ENCODE results near the gene PCF11.

Gene PCF11

DNA sequence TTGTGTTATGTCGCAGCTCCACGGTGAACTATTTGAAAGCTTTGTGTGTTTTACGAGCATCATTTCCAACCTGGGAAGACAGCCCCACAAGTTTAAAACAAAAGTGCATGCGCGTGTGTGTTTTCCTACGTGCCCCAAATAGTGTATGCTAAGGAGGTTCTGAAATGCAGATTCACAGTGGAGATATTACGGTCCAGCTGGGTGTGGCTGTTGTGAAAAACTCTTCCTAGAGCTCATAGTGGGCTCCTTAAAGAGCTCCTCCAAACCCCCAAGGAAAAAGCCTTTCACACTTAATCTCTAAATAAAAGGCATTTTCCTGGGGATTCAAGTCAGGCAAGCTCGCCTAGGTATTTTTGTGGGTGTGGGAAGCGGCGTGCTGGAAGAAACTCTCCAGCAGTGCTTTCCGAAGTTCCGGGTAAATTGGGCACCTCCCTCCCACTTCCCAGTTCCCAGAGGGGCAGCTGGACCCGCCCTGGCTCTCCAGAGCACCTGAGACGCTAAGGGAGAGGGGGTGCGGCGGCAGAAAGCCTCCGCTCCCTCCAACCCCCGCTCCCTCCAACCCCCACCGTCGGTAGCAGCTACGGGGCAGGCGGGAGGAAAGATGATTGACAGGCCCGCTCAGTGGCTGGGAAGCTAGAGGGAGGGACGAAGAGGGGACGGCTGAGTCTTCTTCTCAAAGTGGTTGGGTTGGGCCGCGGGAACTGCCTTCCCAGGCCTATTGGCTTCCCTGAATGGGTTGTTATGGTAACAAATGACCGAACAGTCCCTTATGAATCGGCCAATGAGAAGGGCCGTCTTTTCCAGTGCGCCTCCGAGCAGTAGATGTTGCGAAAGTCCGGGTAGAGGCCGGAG is 561 bp upstream of the PCF11 start:
- DNase-seq: peak; percentile 100

DNA sequence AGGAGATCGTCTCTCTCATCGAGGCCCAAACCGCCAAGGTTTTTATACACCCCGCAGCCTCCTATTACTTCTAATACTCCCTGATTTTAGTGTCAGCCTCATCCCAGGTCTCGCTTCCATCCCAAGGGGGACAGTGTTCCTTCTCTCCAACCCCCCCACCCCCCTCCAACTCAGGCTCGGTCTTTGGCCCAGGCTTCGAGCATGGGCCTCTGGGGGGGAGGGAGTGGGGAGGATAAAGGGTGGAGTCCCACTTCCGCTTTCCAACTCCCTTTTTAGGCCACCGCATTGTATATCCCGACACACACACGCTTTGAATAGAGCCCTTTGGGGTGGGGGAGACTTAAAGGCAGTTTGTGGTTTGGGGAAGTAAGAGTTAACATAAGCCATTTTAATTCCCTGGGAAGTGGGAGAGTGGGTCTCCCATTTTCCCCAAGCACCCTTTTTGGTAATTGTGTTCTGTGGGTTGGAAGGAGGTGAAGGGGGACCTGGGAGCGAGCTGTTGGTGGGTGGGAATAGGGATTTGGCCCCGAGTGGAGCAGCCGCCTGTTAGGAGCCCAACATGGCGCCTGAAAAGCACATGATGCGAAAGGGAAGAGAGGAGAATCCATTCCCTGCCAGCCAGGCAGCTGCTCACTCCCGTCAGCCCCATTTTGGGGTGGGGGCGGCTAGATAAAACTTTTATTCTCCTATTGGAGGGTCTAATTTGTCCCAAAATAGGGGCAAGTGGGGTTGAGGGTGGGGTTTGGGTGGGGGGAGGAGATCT is 844 bp downstream of the PCF11 start:
- peak; percentile 66 for DNase-seq

DNA sequence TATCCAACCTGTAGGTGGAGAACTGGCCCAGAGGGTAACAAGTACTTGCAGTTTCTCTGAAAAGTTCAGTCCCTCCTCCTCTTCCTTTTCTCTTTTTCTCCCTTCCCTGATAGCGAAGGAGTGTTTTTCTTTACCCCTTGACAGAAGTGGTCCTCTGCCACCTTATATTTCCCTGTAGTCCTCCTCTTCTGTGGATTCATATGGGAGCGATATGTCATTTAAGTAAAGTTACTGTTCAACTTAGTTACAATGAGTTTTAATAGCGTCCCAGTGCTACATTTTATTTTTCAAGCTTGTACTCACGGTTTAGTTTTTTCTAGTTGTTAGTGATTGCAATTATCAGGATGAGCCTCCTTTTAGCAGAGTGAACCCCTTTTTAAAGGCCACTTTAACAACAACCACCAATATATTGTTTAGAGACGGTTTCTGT is 1.4 kb downstream of the PCF11 start:
- DNase-seq: no peak

DNA sequence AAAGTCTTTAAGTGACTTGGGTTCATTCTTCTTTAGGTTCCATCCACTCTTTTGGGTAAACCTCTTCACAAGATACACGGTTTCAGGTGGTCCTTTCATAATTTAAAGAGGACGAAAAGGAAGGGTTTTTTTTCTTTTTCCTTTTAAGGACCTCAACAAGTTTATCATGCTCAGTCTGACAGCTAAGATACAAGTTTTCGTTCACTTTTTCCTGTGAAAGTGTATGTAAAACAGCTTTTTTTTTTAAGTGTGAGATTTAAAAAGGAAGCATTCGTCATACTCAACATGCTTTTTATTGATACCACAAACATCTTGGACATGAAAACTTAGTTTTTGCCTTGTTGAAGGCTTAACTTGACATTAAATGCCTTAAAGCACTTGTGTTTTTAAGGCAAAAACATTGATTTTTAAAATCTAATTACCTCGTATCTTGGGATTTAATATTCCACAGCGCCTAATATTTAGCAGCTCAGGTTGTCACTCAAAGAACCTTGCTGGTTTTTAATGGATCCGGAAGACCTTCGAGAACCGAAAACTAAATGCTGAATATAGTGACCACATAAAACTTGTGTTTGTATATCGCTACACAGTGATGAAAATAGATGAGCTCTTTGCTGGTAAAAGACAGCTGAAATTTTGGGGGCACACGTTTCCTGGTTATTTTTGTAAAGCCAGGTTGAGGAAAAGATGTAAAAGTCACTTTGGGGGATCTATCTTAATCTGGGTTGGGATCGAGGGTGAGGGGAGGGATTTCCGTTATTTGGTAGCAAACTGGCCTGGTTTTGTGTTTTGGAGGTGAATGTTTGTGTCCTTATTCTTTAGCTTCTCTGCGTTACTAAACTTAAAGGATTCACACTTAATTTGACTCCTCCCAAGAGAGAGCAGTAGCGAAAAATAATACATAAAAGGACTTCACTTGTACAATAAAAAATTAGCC is 2.3 kb downstream of the PCF11 start:
- DNase-seq: no peak

DNA sequence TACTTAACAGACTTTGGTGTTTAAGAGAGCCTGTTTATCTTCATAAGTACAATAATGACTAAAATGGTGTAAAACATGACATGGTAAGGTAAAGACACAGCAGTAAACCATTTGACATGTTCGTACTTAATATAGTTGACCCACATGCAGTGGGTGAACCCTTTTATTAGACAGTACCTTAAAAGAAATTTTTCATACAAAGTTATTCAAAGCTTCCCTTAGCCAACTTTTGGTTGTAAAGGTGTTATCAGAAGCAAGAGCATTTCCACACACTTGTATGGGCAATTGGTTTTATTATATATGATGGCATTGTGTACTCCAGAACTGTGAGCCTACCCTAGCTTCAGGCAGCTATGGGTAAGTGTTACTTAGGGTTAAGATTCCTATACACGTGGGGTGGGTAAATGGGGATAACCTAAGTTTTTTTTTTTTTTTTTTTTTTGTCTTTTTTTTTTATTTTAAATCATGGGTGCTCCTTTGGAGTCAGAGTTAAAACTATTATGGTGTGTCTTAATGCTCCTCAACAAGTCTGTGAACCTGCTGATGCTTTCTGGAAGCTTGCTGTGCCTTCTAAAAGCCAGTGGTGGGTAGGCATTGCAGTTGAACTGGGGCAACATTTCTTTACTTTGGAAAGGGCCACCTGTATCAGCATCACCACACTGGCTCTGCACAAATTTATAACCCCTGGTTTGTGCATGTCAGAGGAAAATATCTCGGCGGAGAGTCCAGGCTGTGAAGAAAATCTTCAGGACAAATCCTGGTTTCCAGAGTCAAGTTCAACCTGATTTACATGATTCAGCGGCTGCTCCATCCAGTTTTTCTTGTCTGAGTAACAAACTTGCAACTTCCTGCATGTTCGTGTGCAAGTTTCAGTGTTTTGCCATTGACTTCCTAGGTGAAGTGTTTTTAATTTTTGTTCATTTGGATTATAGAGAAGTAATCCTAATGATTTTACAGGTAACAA is 3.3 kb downstream of the PCF11 start:
- peak; percentile 29 for DNase-seq

DNA sequence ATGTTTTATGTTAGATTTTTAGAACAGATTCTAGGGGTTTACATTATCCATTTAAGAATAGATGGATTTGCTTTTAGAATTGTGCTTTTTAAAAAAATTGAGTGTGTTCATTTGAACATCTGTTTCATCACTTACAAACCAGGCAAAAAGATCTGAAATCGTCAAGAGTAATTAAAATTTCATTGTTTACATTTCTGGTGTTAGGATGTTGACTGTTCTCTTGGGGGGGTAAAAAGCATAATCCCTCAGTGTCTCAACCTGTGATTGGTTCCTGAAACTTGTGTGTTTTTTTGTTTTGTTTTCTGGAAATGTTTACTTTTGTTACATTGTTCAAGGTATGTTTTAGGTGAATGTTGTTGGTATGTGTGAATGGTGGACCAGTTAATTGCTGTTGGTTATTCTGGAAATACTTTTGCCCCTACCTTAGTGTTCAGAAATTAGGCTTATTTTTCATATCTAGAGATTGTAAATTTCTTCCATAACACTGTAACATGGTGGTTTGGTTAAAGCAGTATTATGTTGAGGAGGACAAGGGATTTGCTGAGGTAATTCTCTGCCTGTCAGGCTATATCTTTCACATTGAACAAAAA is 4.8 kb downstream of the PCF11 start:
- DNase-seq: no peak

DNA sequence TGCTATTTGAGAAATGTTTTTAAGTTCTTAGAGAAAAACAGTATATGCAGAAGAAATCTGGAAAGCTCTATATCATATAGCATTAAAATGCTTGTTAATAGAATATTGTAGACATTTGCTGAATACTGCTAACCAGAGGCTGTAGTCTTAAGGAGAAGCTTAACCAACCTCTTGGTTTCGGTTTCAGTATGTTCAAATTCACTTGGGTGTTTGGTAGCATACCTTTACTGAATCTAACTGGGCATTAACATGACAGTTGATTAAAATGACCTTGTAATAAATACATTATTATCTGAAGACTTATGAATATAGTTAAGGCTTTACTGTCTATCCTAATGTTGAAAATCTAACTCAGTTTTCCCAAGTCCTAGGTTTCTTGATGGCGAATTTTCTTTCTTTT is 5.4 kb downstream of the PCF11 start:
- DNase-seq: no peak

DNA sequence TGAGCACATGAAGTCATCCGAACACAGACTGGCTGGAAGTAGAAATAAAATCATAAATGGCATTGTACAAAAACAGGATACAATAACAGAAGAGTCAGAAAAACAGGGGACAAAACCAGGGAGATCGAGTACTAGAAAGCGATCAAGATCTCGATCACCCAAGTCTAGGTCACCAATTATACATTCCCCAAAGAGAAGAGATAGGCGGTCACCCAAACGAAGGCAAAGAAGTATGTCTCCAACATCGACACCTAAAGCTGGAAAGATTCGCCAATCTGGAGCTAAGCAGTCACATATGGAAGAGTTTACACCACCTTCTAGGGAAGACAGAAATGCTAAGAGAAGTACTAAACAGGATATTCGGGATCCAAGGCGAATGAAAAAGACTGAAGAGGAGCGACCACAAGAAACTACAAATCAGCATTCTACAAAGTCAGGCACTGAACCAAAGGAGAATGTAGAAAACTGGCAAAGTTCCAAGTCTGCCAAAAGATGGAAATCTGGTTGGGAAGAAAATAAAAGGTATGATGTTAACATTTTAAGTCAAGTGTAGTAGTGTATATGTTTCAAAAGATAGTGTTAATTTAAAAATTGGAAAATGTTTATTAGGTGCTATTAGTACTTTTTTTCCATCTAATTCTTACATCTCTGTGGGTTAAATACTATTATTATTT is 9.4 kb downstream of the PCF11 start:
- no peak for DNase-seq

DNA sequence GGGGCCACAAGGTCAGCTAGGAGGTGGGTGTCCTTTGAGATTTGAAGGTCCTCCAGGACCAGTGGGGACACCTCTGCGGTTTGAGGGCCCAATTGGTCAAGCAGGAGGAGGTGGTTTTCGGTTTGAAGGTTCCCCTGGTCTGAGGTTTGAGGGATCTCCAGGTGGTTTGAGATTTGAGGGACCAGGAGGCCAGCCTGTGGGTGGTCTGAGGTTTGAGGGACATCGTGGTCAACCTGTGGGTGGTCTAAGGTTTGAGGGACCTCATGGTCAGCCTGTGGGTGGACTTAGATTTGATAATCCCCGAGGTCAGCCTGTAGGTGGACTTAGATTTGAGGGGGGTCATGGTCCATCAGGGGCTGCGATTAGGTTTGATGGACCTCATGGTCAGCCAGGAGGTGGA is 11.8 kb downstream of the PCF11 start:
- no peak for DNase-seq

DNA sequence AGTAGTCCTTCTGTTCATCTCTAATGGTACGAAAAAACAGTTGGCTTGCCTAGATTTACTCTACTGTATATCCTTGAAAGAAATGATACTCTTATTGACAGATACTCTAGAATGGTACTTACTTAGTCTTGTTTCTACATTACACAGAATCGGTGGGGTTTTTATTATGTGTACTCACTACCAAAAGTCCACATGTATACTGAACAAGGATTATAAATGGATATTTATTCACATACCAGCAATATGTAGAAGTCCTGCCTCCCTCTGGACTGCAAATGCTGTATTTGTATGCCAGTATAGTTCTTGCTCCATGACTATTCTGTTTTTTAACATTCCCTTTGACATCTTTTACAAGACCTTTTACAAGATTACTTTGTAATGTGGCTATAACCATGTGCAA is 13.9 kb downstream of the PCF11 start:
- DNase-seq: no peak

DNA sequence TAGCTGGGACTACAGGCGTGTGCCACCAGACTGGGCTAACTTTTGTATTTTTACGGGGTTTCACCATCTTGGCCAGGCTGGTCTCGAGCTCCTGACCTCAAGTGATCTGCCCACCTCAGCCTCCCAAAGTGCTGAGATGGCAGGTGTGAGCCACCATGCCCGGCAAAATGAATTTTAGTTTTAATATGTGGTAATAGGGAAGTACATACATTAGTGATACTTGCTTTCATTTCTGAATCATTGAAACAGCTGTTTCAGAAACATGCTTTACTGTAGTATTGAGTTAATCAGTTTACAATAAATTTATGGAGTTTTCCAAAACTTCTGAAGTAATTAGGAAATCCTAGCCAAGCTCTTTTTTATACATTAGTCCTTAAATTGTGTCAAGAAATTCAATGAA is 15.6 kb downstream of the PCF11 start:
- no peak for DNase-seq

DNA sequence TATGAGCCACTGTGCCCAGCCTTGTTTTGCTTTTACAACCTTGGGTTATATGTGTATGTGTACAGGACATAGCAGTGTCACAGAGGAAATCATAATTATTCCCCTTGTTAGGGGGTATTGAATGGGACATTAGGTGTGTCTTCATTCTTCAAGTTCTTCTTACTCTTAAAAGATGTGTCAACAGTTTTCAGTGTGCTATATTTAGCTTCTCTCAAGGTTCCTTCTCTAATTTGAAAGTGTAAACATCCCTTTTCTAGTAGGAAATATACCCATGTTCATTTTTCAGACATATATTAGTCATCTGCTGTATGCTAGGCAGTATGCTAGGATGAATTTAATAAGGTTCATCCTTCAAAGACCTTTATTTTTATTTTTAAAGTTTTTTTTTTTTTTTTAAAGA is 17.1 kb downstream of the PCF11 start:
- no peak for DNase-seq

DNA sequence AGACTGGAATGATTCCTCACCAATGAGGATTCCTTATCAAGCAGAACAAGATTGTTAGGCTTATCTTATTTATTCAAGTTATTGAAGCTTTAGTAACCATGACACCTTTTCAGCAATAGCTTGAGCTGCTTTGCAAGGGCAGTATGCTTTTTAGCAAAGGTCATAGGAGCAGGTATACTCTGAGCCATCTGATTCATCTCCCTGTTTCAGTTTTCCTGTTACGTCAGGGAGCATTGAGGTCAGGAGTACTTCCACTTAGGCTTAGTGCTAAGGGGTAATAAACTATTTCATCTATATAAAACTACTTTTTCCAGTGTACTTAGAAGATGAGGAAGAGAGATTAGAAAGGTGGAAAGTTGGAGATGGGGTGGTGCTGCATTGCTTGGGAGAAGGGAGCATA is 18.9 kb downstream of the PCF11 start:
- no peak for DNase-seq

DNA sequence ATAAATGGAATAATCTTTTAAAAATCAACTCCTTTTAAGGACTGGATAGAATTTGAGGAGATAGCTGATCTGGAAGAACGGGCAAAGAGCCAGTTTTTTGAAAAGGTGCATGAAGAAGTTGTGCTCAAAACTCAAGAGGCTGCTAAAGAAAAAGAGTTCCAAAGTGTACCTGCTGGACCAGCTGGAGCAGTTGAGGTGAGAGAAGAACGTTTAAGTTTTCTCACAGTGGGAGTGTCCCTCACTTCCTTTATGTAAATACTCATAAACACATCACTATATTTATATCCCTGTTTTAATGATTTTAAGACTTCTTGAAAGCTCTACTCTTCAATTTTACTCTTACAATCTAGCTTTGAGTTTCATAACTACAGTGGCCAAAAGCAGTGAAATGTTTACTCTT is 24.9 kb downstream of the PCF11 start:
- DNase-seq: no peak

DNA sequence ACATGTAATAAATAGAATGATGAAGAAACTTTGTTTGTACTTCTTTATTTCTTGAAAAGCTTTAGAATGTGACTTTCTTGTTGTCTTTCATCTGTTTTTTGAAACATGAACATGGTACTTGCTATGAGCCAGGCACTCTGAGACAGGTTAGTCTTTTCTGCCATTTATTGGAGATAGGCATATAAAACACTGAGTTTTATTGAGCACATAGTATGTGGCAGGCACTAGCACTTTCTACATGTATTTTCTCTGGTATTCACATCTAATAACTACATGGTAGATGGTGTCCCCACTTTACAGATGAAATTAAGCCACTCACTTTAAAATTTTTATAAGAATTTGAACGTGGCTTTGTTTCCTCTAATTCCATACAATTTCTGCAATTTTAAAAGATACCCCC is 28.8 kb downstream of the PCF11 start:
- no peak for DNase-seq

DNA sequence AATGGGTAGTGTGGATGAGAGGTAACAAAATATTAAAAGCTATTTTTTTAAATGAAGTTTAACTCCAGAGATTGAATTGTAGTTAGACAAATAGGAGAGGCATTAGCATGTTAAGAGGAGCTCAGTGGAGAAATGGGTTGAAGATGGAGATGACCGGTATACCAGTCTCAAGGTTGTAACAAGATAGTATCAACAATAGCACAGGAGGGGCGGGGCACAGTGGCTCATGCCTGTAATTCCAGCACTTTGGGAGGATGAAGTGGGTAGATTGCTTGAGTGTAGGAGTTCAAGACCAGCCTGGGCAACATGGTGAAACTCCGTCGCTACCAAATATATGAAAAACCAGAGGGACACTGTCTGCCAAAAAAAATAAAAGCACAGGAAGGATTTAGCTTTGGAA is 30.5 kb downstream of the PCF11 start:
- no peak for DNase-seq

DNA sequence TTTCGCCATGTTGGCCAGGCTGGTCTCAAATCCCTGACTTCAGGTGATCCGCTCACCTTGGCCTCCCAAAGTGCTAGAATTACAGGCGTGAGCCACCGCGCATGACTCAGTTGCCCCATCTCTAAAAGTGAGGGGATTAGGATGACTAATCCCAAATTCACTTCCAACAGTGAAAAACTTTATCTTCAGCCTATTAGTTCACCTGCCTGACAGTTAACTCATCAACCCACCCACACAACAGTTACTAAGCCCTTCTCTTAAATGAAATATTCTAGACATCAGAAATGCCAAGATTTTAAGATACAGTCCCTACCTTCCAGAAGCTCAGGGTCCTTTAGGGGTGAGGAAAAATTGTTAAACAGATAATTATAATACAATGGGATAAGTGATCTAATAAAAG is 34.6 kb downstream of the PCF11 start:
- DNase-seq: no peak

DNA sequence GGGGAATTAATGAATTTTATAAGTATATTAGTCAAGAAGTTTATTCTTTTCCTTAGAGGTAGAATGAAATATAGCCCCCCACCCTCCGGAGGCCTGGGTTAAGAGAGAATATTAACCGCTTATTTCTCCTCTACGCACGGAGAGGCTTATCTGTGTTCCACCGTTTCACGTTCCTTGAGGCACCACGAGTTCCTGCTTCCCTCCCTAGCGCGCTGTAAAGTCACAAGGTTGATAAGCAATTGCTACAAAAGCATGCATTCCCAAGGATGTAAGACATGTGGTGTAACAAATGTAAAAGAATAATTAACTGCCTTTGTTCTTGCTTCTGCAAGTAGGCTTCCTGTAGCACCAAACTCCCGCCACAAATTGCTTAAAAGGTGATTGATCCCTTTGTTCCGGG is 35.1 kb downstream of the PCF11 start:
- DNase-seq: no peak

DNA sequence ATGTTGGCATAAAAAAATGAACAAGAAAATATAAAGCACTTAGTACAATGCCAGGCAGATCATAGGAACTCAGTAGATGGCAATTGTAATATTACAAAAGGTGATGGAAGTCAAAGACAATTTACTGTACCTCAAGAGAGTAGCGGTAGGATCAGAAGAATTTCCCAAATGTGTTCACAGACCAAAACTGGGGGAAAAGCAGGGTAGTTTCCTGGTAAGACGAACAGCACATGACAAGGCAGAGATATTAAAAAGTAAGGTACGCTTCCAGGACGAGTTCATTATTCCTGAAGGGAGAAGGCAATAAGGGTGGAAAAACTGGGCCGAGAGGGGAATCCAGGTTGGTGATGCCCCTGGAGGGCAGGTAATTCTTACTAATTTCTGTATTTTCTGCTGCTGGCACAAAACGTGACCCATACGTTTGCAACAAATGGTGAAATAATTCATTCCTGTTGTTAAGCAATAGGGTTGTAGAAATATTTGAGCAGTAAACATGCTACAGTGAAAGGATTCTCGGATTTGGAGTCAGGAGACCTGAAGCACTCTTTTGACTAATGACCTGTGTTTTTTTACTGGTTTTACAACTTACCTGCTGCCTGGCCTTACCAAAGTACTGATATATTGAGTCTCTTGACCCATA is 35.8 kb downstream of the PCF11 start:
- DNase-seq: no peak
